Measurements from ENCODE around the gene MMP24.

Gene MMP24

GRCh38 chr20:35293303-35294292, 67.1 kb downstream of the MMP24 start:
- DNase-seq (ENCODE audit: low spot score) = no peak

- peak; percentile 76 for DNase-seq (ENCODE audit: low spot score)
These were observed 67.8 kb downstream of the MMP24 start for GRCh38 chr20:35294293-35294685.

- no peak for DNase-seq (ENCODE audit: low spot score)
These were observed 68.6 kb downstream of the MMP24 start for GRCh38 chr20:35295058-35295457.

- DNase-seq (ENCODE audit: low spot score) = no peak
These were observed 69.2 kb downstream of the MMP24 start for GRCh38 chr20:35295674-35296073.

GRCh38 chr20:35296101-35296554, 69.6 kb downstream of the MMP24 start:
- DNase-seq (ENCODE audit: low spot score) = no peak

GRCh38 chr20:35297155-35297554, 70.7 kb downstream of the MMP24 start:
- no peak for DNase-seq (ENCODE audit: low spot score)

- no peak for DNase-seq (ENCODE audit: low spot score)
These were observed 71.2 kb downstream of the MMP24 start for GRCh38 chr20:35297740-35298139.

- no peak for DNase-seq (ENCODE audit: low spot score)
These were observed 71.8 kb downstream of the MMP24 start for GRCh38 chr20:35298264-35298663.

GRCh38 chr20:35299780-35300179, 73.3 kb downstream of the MMP24 start:
- no peak for DNase-seq (ENCODE audit: low spot score)

- DNase-seq (ENCODE audit: low spot score) = no peak
These were observed 74.2 kb downstream of the MMP24 start for GRCh38 chr20:35300469-35301262.

- DNase-seq (ENCODE audit: low spot score) = no peak
These were observed 74.9 kb downstream of the MMP24 start for GRCh38 chr20:35301426-35301825.

GRCh38 chr20:35302421-35303335, 76.2 kb downstream of the MMP24 start:
- DNase-seq (ENCODE audit: low spot score) = no peak

GRCh38 chr20:35303382-35303734, 76.9 kb downstream of the MMP24 start:
- DNase-seq (ENCODE audit: low spot score) = no peak

GRCh38 chr20:35303735-35304491, 77.4 kb downstream of the MMP24 start:
- DNase-seq (ENCODE audit: low spot score) = peak; percentile 91

- DNase-seq (ENCODE audit: low spot score) = no peak
These were observed 78.5 kb downstream of the MMP24 start for GRCh38 chr20:35304956-35305355.

GRCh38 chr20:35305682-35306556, 79.4 kb downstream of the MMP24 start:
- no peak for DNase-seq (ENCODE audit: low spot score)

- peak; percentile 88 for DNase-seq (ENCODE audit: low spot score)
These were observed 80.5 kb downstream of the MMP24 start for GRCh38 chr20:35306931-35307517.

GRCh38 chr20:35307666-35308653, 81.5 kb downstream of the MMP24 start:
- no peak for DNase-seq (ENCODE audit: low spot score)
